OCI-LY7 (cell line): Measurements from ENCODE around the gene ETFB. TPM values are rescaled to one million over a fixed set of nuclear protein-coding genes. Genes with fewer than 3 reads are reported as not detected.
A peak's percentile ranks its signal among the peaks of the same experiment; 100 is the strongest.

ENCODE experiments used
- Bru-seq: library from RNA; stranded (reverse); fragments of 400-500 nt; gene quantifications from one replicate; lab custom pipeline; 2021; lab: Mats Ljungman, UMichigan
- BruChase-seq, 2 experiments: library from RNA; stranded (reverse); fragments of 400-500 nt; gene quantifications; one replicate each; lab custom pipeline; 2021; lab: Mats Ljungman, UMichigan
- BruUV-seq: library from RNA; stranded (reverse); fragments of 400-500 nt; replicated peaks from 2 replicates; lab custom pipeline; 2021; lab: Mats Ljungman, UMichigan
- CTCF ChIA-PET: fragments of 300-600 bp; sonication (Branson Sonifier 250); formaldehyde crosslinking; loops from one replicate; lab custom pipeline; 2022; ENCODE audit warnings: antibody characterized with exemption; ENCODE audit not compliant: unreplicated experiment; lab: Charles Lee
- POLR2A ChIA-PET: fragments of 300-600 bp; sonication (Branson Sonifier 250); formaldehyde crosslinking; loops from one replicate; lab custom pipeline; 2022; ENCODE audit warnings: antibody characterized with exemption; lab: Charles Lee
- DNase-seq: peaks from one replicate; pipeline ENCODE4 v3.0.0-alpha.2; 2015; ENCODE audit warnings: low spot score
- H2AFZ ChIP-seq: fragments of 200-600 bp; sonication (generic), shearing (Covaris generic); 2 replicates; pipeline ENCODE4 v1.6.1; 2014; ENCODE audit warnings: mild to moderate bottlenecking, antibody characterized with exemption, low read length, moderate library complexity
- H3K27ac ChIP-seq: fragments of 200-600 bp; sonication (generic); 2 replicates; pipeline ENCODE4 v1.5.1; 2014; ENCODE audit warnings: mixed run types, low read depth, mild to moderate bottlenecking, moderate library complexity, low read length, inconsistent platforms; ENCODE audit not compliant: poor library complexity, severe bottlenecking
- H3K36me3 ChIP-seq: fragments of 200-600 bp; sonication (generic); 2 replicates; pipeline ENCODE4 v1.6.1; 2014; ENCODE audit warnings: mild to moderate bottlenecking, antibody characterized with exemption, low read length, moderate library complexity, mixed read lengths; ENCODE audit not compliant: insufficient read depth
- H3K4me1 ChIP-seq: fragments of 200-600 bp; sonication (generic); 2 replicates; pipeline ENCODE4 v1.5.1; 2014; ENCODE audit warnings: mild to moderate bottlenecking, low read length; ENCODE audit not compliant: insufficient read depth, poor library complexity, severe bottlenecking
- H3K4me2 ChIP-seq: fragments of 200-600 bp; sonication (generic); 2 replicates; pipeline ENCODE4 v1.6.1; 2014; ENCODE audit warnings: mild to moderate bottlenecking, low read length
- H3K4me3 ChIP-seq: fragments of 200-600 bp; sonication (generic); 2 replicates; pipeline ENCODE4 v1.5.1; 2014; ENCODE audit warnings: mild to moderate bottlenecking, low read depth, low read length; ENCODE audit not compliant: poor library complexity, severe bottlenecking
- H3K79me2 ChIP-seq: fragments of 200-600 bp; sonication (generic); 2 replicates; pipeline ENCODE4 v1.6.1; 2016; ENCODE audit warnings: low read depth, mild to moderate bottlenecking, low read length, moderate library complexity, mixed read lengths; ENCODE audit not compliant: insufficient read depth
- H3K9me2 ChIP-seq: fragments of 200-600 bp; sonication (generic); 2 replicates; pipeline ENCODE4 v1.6.1; 2016; ENCODE audit warnings: mild to moderate bottlenecking, low read length, mixed read lengths; ENCODE audit not compliant: insufficient read depth
- H3K9me3 ChIP-seq: fragments of 200-600 bp; sonication (generic); 2 replicates; pipeline ENCODE4 v1.6.1; 2014; ENCODE audit warnings: mild to moderate bottlenecking, mixed run types, low read length, mixed read lengths
- H4K20me1 ChIP-seq: fragments of 200-600 bp; sonication (generic); 2 replicates; pipeline ENCODE4 v1.6.1; 2014; ENCODE audit warnings: mild to moderate bottlenecking, antibody characterized with exemption, low read length, moderate library complexity, mixed read lengths; ENCODE audit not compliant: insufficient read depth
- EZH2phosphoT487 ChIP-seq: fragments of 200-600 bp; sonication (generic); IDR thresholded peaks from 2 replicates; pipeline ENCODE4 v1.6.1; 2018; ENCODE audit warnings: low read depth, borderline replicate concordance, mild to moderate bottlenecking, mixed run types, antibody characterized with exemption, low read length, moderate library complexity, mixed read lengths
- intact Hi-C: fragments of 100-400 bp; cut with micrococcal nuclease; formaldehyde crosslinking; loops from one replicate; pipeline ENCODE4 v1.10.0; 2022; ENCODE audit not compliant: unreplicated experiment
- long read RNA-seq: library from polyadenylated mRNA; stranded (forward); transcript quantifications from one replicate; pipeline ENCODE4 v2.0.0, GENCODE V29; 2022
- total RNA-seq, 2 experiments: library from RNA; depleted of rRNA in 1 of 2; stranded (reverse); fragments of >200 nt in 1 of 2; shearing (Covaris generic) in 1 of 2; gene quantifications; 2 replicates each; pipeline ENCODE4 v1.2.3, GENCODE V29; 2014 to 2022
- TF ChIP-seq, protein P1 (sequence below): fragments of 200-600 bp; sonication (generic); conservative IDR thresholded peaks from 2 replicates; pipeline ENCODE4 v1.5.1; 2014; ENCODE audit warnings: mild to moderate bottlenecking, antibody characterized with exemption, low read length, moderate library complexity, mixed read lengths

Gene ETFB
- total RNA-seq (2014; rRNA removed; shearing (Covaris generic)) (58.2 and 64.1 TPM in 2 replicates), total RNA-seq (2022) (58.5 and 71.6 TPM in 2 replicates), Bru-seq, nascent RNA (percentile 55 among the genes with signal in this experiment), BruChase-seq, experiment 1, labeled RNA remaining after a 6-hour chase (percentile 58 among the genes with signal in this experiment), BruChase-seq, experiment 2, labeled RNA remaining after a 2-hour chase (percentile 57 among the genes with signal in this experiment)
- long read RNA-seq, transcript ETFB-201 (6 exons, 900 nt) = major isoform, 87 of 98 reads
- long read RNA-seq, partial matches to known transcripts = 3 of 98 reads
- long read RNA-seq, other reads (novel, unspliced or antisense) = 8 of 98 reads

- no peaks in the 10 kb centered on the region for H4K20me1 ChIP-seq
- H2AFZ ChIP-seq = peak within 1 kb of the TSS; percentile 24; the same call in 1 of the 2 replicates
- peak within 1 kb of the TSS; percentile 78 for H3K4me3 ChIP-seq
- ChIA-PET POLR2A (no interaction called here), CTCF (interaction anchor here (0.9 to 1.1 kb wide), 2 partner anchors 27 to 52 kb away, joined by 3 read pairs; partner anchors contain the start of gene SIGLEC10)
- H3K36me3 ChIP-seq = no peaks in the 10 kb centered on the region
- H3K4me1 ChIP-seq = peaks cover 34% of the 10 kb centered on the region
- intact Hi-C loops = loop anchor here (1.0 to 2.0 kb wide), 2 partner anchors 27 to 51 kb away; partner anchors contain the start of gene SIGLEC10
- H3K9me3 ChIP-seq = no peaks in the 10 kb centered on the region
- peaks cover 10% of the 10 kb centered on the region; the same call in 1 of the 2 replicates for H3K79me2 ChIP-seq
- TSS peak; percentile 92 for BruUV-seq
- no peak for DNase-seq
- TF ChIP-seq EZH2phosphoT487 = no peak
- TF ChIP-seq, protein P1, sequence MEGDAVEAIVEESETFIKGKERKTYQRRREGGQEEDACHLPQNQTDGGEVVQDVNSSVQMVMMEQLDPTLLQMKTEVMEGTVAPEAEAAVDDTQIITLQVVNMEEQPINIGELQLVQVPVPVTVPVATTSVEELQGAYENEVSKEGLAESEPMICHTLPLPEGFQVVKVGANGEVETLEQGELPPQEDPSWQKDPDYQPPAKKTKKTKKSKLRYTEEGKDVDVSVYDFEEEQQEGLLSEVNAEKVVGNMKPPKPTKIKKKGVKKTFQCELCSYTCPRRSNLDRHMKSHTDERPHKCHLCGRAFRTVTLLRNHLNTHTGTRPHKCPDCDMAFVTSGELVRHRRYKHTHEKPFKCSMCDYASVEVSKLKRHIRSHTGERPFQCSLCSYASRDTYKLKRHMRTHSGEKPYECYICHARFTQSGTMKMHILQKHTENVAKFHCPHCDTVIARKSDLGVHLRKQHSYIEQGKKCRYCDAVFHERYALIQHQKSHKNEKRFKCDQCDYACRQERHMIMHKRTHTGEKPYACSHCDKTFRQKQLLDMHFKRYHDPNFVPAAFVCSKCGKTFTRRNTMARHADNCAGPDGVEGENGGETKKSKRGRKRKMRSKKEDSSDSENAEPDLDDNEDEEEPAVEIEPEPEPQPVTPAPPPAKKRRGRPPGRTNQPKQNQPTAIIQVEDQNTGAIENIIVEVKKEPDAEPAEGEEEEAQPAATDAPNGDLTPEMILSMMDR = no peak; the same call in none of the 2 replicates
- peak within 1 kb of the TSS; percentile 92 for H3K4me2 ChIP-seq
- no peaks in the 10 kb centered on the region for H3K9me2 ChIP-seq
- peak within 1 kb of the TSS; percentile 79 for H3K27ac ChIP-seq
Observed at GRCh38 chr19:51365965-51366388, at the start of gene ETFB. Gene ETFB, minus strand, starts transcription at chr19:51366388. Its CDS starts 62 bp downstream, at chr19:51366326.

DNA sequence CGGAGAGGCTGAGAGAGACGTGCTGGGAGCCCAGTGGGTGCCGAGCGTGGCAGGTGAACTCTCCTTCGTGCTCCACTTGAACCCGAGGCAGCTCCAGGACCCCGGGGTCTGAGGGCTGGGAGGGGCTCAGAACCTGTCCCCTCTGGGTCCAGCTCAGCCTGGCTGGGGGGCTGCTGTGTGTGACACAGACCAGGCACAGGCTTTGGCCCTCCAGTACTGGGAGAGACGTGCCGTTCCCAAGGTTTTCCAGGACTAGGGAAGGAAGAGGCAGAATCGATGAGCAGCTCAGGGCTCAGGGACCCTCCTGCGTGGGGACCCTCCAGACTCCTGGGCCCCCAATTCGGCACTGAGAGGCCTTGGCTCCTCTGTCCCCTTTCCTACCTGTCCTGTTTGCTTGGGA lies 49.0 kb upstream of the ETFB start:
- Histone ChIP-seq H3K4me1 (peaks cover 24% of the 10 kb centered on the region), H3K79me2 (peaks cover 13% of the 10 kb centered on the region; the same call in 1 of the 2 replicates), H3K4me3 (no peak overlapping the region), H3K27ac (no peak overlapping the region), H3K9me2 (no peaks in the 10 kb centered on the region), H4K20me1 (no peaks in the 10 kb centered on the region), H3K9me3 (no peaks in the 10 kb centered on the region), H3K4me2 (no peak overlapping the region), H2AFZ (no peak overlapping the region), H3K36me3 (peaks cover 39% of the 10 kb centered on the region)
- intact Hi-C loops = no loop called here
- no peak for DNase-seq
- ChIA-PET CTCF (no interaction called here), POLR2A (no interaction called here)
- TF ChIP-seq, protein P1 = no peak
- TF ChIP-seq EZH2phosphoT487 = no peak
- no TSS peak for BruUV-seq
